Skeletal muscle satellite cell (primary cell): ENCODE results near the gene XPO4.

Experiments used
- H3K27me3 ChIP-seq: 2 replicates; pipeline ENCODE4 v1.7.0; 2013; ENCODE audit warnings: low read length; ENCODE audit not compliant: control insufficient read depth, insufficient read depth
- H3K36me3 ChIP-seq: 2 replicates; pipeline ENCODE4 v1.7.0; 2013; ENCODE audit warnings: mild to moderate bottlenecking, control low read depth, low read length; ENCODE audit not compliant: insufficient read depth
- H3K4me1 ChIP-seq: 2 replicates; pipeline ENCODE4 v1.7.0; 2013; ENCODE audit warnings: low read length; ENCODE audit not compliant: control insufficient read depth, insufficient read depth
- H3K4me2 ChIP-seq: 2 replicates; pipeline ENCODE4 v1.7.0; 2013; ENCODE audit warnings: mild to moderate bottlenecking, low read length
- H3K4me3 ChIP-seq: 2 replicates; pipeline ENCODE4 v1.7.0; 2013; ENCODE audit warnings: low read length
- H3K9ac ChIP-seq: 2 replicates; pipeline ENCODE4 v1.7.0; 2013; ENCODE audit warnings: mild to moderate bottlenecking, low read depth, low read length, moderate library complexity
- H3K9me3 ChIP-seq: replicated peaks from 2 replicates; pipeline ENCODE4 v1.7.0; 2013; ENCODE audit warnings: mild to moderate bottlenecking, control low read depth, low read length

XPO4 gene

GRCh38 chr13:20803180-20803965, 99.2 kb downstream of the XPO4 start:
- no peak overlapping the region for H3K4me3 ChIP-seq
- no peaks in the 10 kb centered on the region for H3K9me3 ChIP-seq
- no peak overlapping the region for H3K9ac ChIP-seq
- H3K4me2 ChIP-seq = no peak overlapping the region
- no peaks in the 10 kb centered on the region for H3K27me3 ChIP-seq
- peaks cover 15% of the 10 kb centered on the region for H3K36me3 ChIP-seq
- peaks cover 4% of the 10 kb centered on the region for H3K4me1 ChIP-seq

GRCh38 chr13:20801707-20802106, 100.8 kb downstream of the XPO4 start:
- H3K4me2 ChIP-seq = no peak overlapping the region
- no peaks in the 10 kb centered on the region for H3K27me3 ChIP-seq
- H3K4me1 ChIP-seq = peaks cover 13% of the 10 kb centered on the region
- no peaks in the 10 kb centered on the region for H3K9me3 ChIP-seq
- no peak overlapping the region for H3K9ac ChIP-seq
- H3K4me3 ChIP-seq = no peak overlapping the region
- H3K36me3 ChIP-seq = peaks cover 3% of the 10 kb centered on the region

- H3K4me2 ChIP-seq = no peak overlapping the region
- H3K9ac ChIP-seq = no peak overlapping the region
- H3K27me3 ChIP-seq = no peaks in the 10 kb centered on the region
- H3K9me3 ChIP-seq = no peaks in the 10 kb centered on the region
- H3K4me3 ChIP-seq = no peak overlapping the region
- H3K4me1 ChIP-seq = peaks cover 15% of the 10 kb centered on the region
- H3K36me3 ChIP-seq = peaks cover 13% of the 10 kb centered on the region
These were observed 102.7 kb downstream of the XPO4 start for GRCh38 chr13:20799726-20800416.

GRCh38 chr13:20798027-20798426, 104.5 kb downstream of the XPO4 start:
- no peaks in the 10 kb centered on the region for H3K9me3 ChIP-seq
- peaks cover 18% of the 10 kb centered on the region for H3K36me3 ChIP-seq
- no peaks in the 10 kb centered on the region for H3K27me3 ChIP-seq
- peaks cover 15% of the 10 kb centered on the region for H3K4me1 ChIP-seq
- no peak overlapping the region for H3K4me2 ChIP-seq
- H3K4me3 ChIP-seq = no peak overlapping the region
- H3K9ac ChIP-seq = no peak overlapping the region

GRCh38 chr13:20796791-20797508, 105.6 kb downstream of the XPO4 start:
- H3K9ac ChIP-seq = no peak overlapping the region

GRCh38 chr13:20789665-20790064, 112.9 kb downstream of the XPO4 start:
- H3K27me3 ChIP-seq = no peaks in the 10 kb centered on the region
- no peak overlapping the region for H3K4me2 ChIP-seq
- H3K4me1 ChIP-seq = peaks cover 9% of the 10 kb centered on the region
- no peak overlapping the region for H3K9ac ChIP-seq
- H3K4me3 ChIP-seq = no peak overlapping the region
- no peaks in the 10 kb centered on the region for H3K9me3 ChIP-seq
- H3K36me3 ChIP-seq = peaks cover 14% of the 10 kb centered on the region

More at GRCh38 chr13:20796791-20797508, 105.6 kb downstream of the XPO4 start:
- Histone ChIP-seq H3K4me3 (no peak overlapping the region), H3K36me3 (peaks cover 18% of the 10 kb centered on the region), H3K4me1 (peaks cover 15% of the 10 kb centered on the region), H3K9me3 (no peaks in the 10 kb centered on the region), H3K27me3 (no peaks in the 10 kb centered on the region), H3K4me2 (peak overlapping the region; percentile 39)

- Histone ChIP-seq H3K36me3 (peaks cover 11% of the 10 kb centered on the region), H3K4me3 (no peak overlapping the region), H3K27me3 (no peaks in the 10 kb centered on the region), H3K4me2 (no peak overlapping the region), H3K9ac (no peak overlapping the region), H3K9me3 (no peaks in the 10 kb centered on the region), H3K4me1 (peaks cover 9% of the 10 kb centered on the region)
These were observed 114.2 kb downstream of the XPO4 start for GRCh38 chr13:20788312-20788711.

GRCh38 chr13:20787180-20787579, 115.4 kb downstream of the XPO4 start:
- Histone ChIP-seq H3K4me1 (peaks cover 9% of the 10 kb centered on the region), H3K4me3 (no peak overlapping the region), H3K9ac (no peak overlapping the region), H3K4me2 (no peak overlapping the region), H3K9me3 (no peaks in the 10 kb centered on the region), H3K27me3 (no peaks in the 10 kb centered on the region), H3K36me3 (peaks cover 11% of the 10 kb centered on the region)

GRCh38 chr13:20782116-20782708, 120.3 kb downstream of the XPO4 start:
- Histone ChIP-seq H3K36me3 (peaks cover 9% of the 10 kb centered on the region), H3K4me1 (no peaks in the 10 kb centered on the region), H3K9me3 (no peaks in the 10 kb centered on the region), H3K9ac (no peak overlapping the region), H3K27me3 (no peaks in the 10 kb centered on the region), H3K4me2 (no peak overlapping the region), H3K4me3 (no peak overlapping the region)

GRCh38 chr13:20780317-20780716, 122.2 kb downstream of the XPO4 start:
- no peaks in the 10 kb centered on the region for H3K27me3 ChIP-seq
- H3K4me1 ChIP-seq = no peaks in the 10 kb centered on the region
- H3K36me3 ChIP-seq = no peaks in the 10 kb centered on the region
- no peaks in the 10 kb centered on the region for H3K9me3 ChIP-seq
- no peak overlapping the region for H3K4me2 ChIP-seq
- no peak overlapping the region for H3K4me3 ChIP-seq
- H3K9ac ChIP-seq = no peak overlapping the region

GRCh38 chr13:20779405-20779804, 123.1 kb downstream of the XPO4 start:
- Histone ChIP-seq H3K9me3 (no peaks in the 10 kb centered on the region), H3K36me3 (no peaks in the 10 kb centered on the region), H3K9ac (no peak overlapping the region), H3K27me3 (no peaks in the 10 kb centered on the region), H3K4me2 (no peak overlapping the region), H3K4me3 (no peak overlapping the region), H3K4me1 (no peaks in the 10 kb centered on the region)
